Caco-2 (cell line): Measurements from ENCODE around the gene PDX1. TPM values are rescaled to one million over a fixed set of nuclear protein-coding genes. Genes with fewer than 3 reads are reported as not detected.
A peak's percentile ranks its signal among the peaks of the same experiment; 100 is the strongest.

ENCODE experiments used
- BruUV-seq: library from RNA; stranded (reverse); fragments of 400-500 nt; replicated peaks from 2 replicates; lab custom pipeline; 2021; lab: Mats Ljungman, UMichigan
- CTCF ChIA-PET: fragments of 300-600 bp; sonication (Branson Sonifier 250); formaldehyde crosslinking; loops from one replicate; lab custom pipeline; 2022; ENCODE audit warnings: antibody characterized with exemption; lab: Charles Lee
- POLR2A ChIA-PET: fragments of 300-600 bp; sonication (Branson Sonifier 250); formaldehyde crosslinking; loops from one replicate; lab custom pipeline; 2022; ENCODE audit warnings: antibody characterized with exemption; lab: Charles Lee
- DNase-seq, 2 experiments: peaks; one replicate each; pipeline versions ENCODE4 v3.0.0 to v3.0.0-alpha.2; 2020 to 2022
- H3K27me3 ChIP-seq: replicated peaks from 2 replicates; pipeline ENCODE4 v1.6.0; 2011; ENCODE audit warnings: low read length; ENCODE audit not compliant: control insufficient read depth, insufficient read depth
- H3K36me3 ChIP-seq: 2 replicates; pipeline ENCODE4 v1.5.1; 2011; ENCODE audit warnings: low read length; ENCODE audit not compliant: control insufficient read depth, insufficient read depth
- H3K4me1 ChIP-seq: fragments of 250-450 bp; sonication (Bioruptor Pico); 2 replicates; pipeline ENCODE4 v1.5.1; 2020; ENCODE audit warnings: mild to moderate bottlenecking
- H3K4me3 ChIP-seq: 2 replicates; pipeline ENCODE4 v1.5.1; 2011; ENCODE audit warnings: low read depth, mild to moderate bottlenecking, control low read depth, low read length
- H3K9me3 ChIP-seq: fragments of 250-450 bp; sonication (Bioruptor Pico); 2 replicates; pipeline ENCODE4 v1.5.1; 2020; ENCODE audit warnings: mild to moderate bottlenecking, moderate library complexity
- H3K27ac Mint-ChIP-seq: one replicate; pipeline ENCODE4 v1.8.0; 2022; ENCODE audit warnings: mixed read lengths; ENCODE audit not compliant: unreplicated experiment
- H3K27me3 Mint-ChIP-seq: one replicate; pipeline ENCODE4 v1.8.0; 2022; ENCODE audit warnings: mixed read lengths; ENCODE audit not compliant: insufficient read depth, unreplicated experiment
- H3K36me3 Mint-ChIP-seq: one replicate; pipeline ENCODE4 v1.8.0; 2022; ENCODE audit warnings: mild to moderate bottlenecking, mixed read lengths; ENCODE audit not compliant: insufficient read depth, unreplicated experiment
- H3K4me1 Mint-ChIP-seq: one replicate; pipeline ENCODE4 v1.8.0; 2022; ENCODE audit warnings: low read depth, mixed read lengths; ENCODE audit not compliant: unreplicated experiment
- H3K4me3 Mint-ChIP-seq: one replicate; pipeline ENCODE4 v1.8.0; 2022; ENCODE audit warnings: mild to moderate bottlenecking, moderate library complexity, mixed read lengths; ENCODE audit not compliant: unreplicated experiment
- H3K9me3 Mint-ChIP-seq: one replicate; pipeline ENCODE4 v1.8.0; 2022; ENCODE audit warnings: mixed read lengths; ENCODE audit not compliant: unreplicated experiment
- CTCF ChIP-seq, 2 experiments: fragments of 200-600 bp in 1 of 2; IDR thresholded peaks; 1 replicate in 1 of 2; 2 replicates in 1 of 2; pipeline versions ENCODE4 v1.5.1 to v1.8.0; 2011 to 2022; ENCODE audit warnings: antibody characterized with exemption in 1 of 2, control low read depth in 1 of 2, inconsistent platforms in 1 of 2, low read depth in 1 of 2, low read length in 1 of 2, mild to moderate bottlenecking in 1 of 2, moderate library complexity in 1 of 2; ENCODE audit not compliant: insufficient read depth in 1 of 2, severe bottlenecking in 1 of 2, unreplicated experiment in 1 of 2
- intact Hi-C: fragments of 100-400 bp; cut with micrococcal nuclease; formaldehyde crosslinking; loops from one replicate; pipeline ENCODE4 v1.10.0; 2022; ENCODE audit not compliant: unreplicated experiment
- total RNA-seq: library from RNA; stranded (reverse); gene quantifications from 2 replicates; pipeline ENCODE4 v1.2.3, GENCODE V29; 2022

PDX1 gene
- total RNA-seq, 1 experiment from 2014 or later, result 3.7 TPM

- H3K4me1 Mint-ChIP-seq, result peaks cover 32% of the 10 kb centered on the region
- DNase-seq, result peak; percentile 96
- peak; percentile 73 to 78 for TF ChIP-seq CTCF (IDR thresholded peaks at IDR 0.05; ENCODE audit: insufficient read depth in 1 of 2, low read depth in 1 of 2, low read length in 1 of 2, severe bottlenecking in 1 of 2, unreplicated experiment in 1 of 2)
- H3K27me3 ChIP-seq, result no peaks in the 10 kb centered on the region
- peaks cover 6% of the 10 kb centered on the region for H3K36me3 ChIP-seq
- H3K9me3 Mint-ChIP-seq, result no peaks in the 10 kb centered on the region
- intact Hi-C loops, result loop anchor here (1.0 to 2.0 kb wide), 3 partner anchors 9 to 38 kb away; partner anchors contain the start of gene CDX2
- H3K4me3 ChIP-seq, result peak overlapping the region; percentile 35
- H3K36me3 Mint-ChIP-seq, result peaks cover 57% of the 10 kb centered on the region
- H3K4me1 ChIP-seq, result peaks cover 88% of the 10 kb centered on the region
- ChIA-PET CTCF (interaction anchor here (0.6 to 1.7 kb wide), 8 partner anchors 9 to 598 kb away, joined by 3 to 12 read pairs (median 4); partner anchors contain the start of gene CDX2), POLR2A (interaction anchor here (0.6 to 1.9 kb wide), 6 partner anchors 9 to 1004 kb away, joined by 3 to 16 read pairs (median 4); partner anchors contain the start of genes CDX2 and URAD)
- no peaks in the 10 kb centered on the region for H3K27me3 Mint-ChIP-seq
- no TSS peak for BruUV-seq
- peak overlapping the region; percentile 66 for H3K27ac Mint-ChIP-seq
- no peaks in the 10 kb centered on the region for H3K9me3 ChIP-seq
- H3K4me3 Mint-ChIP-seq, result peak overlapping the region; percentile 52
Measured at GRCh38 chr13:27960362-27961226, 40.8 kb downstream of the PDX1 start.

GRCh38 chr13:27961227-27962085, 41.7 kb downstream of the PDX1 start:
- POLR2A ChIA-PET, result interaction anchor here (0.5 to 1.9 kb wide), 5 partner anchors 8 to 155 kb away, joined by 4 to 16 read pairs (median 4); partner anchors contain the start of gene CDX2
- H3K9me3 Mint-ChIP-seq, result no peaks in the 10 kb centered on the region
- intact Hi-C loops, result loop anchor here (2.0 kb wide), 1 partner anchor 17 kb away; no protein-coding TSS in a partner anchor
- DNase-seq, result no peak
- Histone ChIP-seq H3K27me3 (no peaks in the 10 kb centered on the region), H3K4me1 (peaks cover 79% of the 10 kb centered on the region), H3K4me3 (peak overlapping the region; percentile 34), H3K9me3 (no peaks in the 10 kb centered on the region), H3K36me3 (peaks cover 6% of the 10 kb centered on the region)
- CTCF ChIA-PET, result interaction anchor here (0.6 to 1.7 kb wide), 9 partner anchors 7 to 135 kb away, joined by 3 to 12 read pairs (median 4); partner anchors contain the start of gene CDX2
- no peak for TF ChIP-seq CTCF (IDR thresholded peaks at IDR 0.05; ENCODE audit: insufficient read depth in 1 of 2, low read depth in 1 of 2, low read length in 1 of 2, severe bottlenecking in 1 of 2, unreplicated experiment in 1 of 2)
- H3K27ac Mint-ChIP-seq, result peak overlapping the region; percentile 66
- H3K4me3 Mint-ChIP-seq, result peak overlapping the region; percentile 52
- peaks cover 66% of the 10 kb centered on the region for H3K36me3 Mint-ChIP-seq
- H3K27me3 Mint-ChIP-seq, result no peaks in the 10 kb centered on the region
- BruUV-seq, result no TSS peak
- H3K4me1 Mint-ChIP-seq, result peaks cover 25% of the 10 kb centered on the region
